ENCODE measurements around the gene CDKAL1.

- TF ChIP-seq REST (IDR thresholded peaks at IDR 0.05; ENCODE audit: insufficient read depth in 1 of 2, low read depth in 2 of 2, low read length in 2 of 2) (no peak), SIN3A (IDR thresholded peaks at IDR 0.05; ENCODE audit: borderline replicate concordance, insufficient read depth, low read length) (no peak), POLR2AphosphoS5 (IDR thresholded peaks at IDR 0.05; ENCODE audit: low read depth, low read length) (no peak), TAF1 (IDR thresholded peaks at IDR 0.05; ENCODE audit: borderline replicate concordance, insufficient read depth, low read length) (no peak), FOXP2 (optimal IDR thresholded peaks at IDR 0.05; ENCODE audit: borderline replicate concordance, extremely low read depth, extremely low read length, insufficient read depth) (no peak)
Observed at GRCh38 chr6:21109391-21110178, 575.3 kb downstream of the CDKAL1 start.
